NCI-H146 (cell line): Measurements from ENCODE around the gene KIF16B.

Source experiments
- DNase-seq: peaks from one replicate; lab custom pipeline; 2025; lab: John Stamatoyannopoulos, UW

The KIF16B gene

DNA sequence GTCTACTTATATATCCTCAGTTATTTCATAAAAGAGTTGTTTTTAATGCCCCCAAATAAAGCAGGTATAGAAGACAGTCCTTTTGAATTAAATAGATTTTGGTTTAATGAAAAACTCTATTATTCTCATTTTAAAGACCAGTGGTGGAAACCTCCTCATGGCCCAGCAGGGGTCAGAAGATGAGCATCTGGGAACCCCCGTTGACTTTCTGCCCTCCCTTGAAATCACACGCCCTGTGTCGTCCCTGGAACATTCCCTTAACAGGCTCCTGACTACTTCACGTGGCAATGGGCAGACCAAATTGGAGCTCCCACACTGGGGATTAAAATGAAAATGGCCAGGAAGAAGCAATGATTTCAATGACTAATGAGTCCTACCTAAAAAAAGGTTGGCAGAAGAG is 220.9 kb downstream of the KIF16B start:
- no peak for DNase-seq

DNA sequence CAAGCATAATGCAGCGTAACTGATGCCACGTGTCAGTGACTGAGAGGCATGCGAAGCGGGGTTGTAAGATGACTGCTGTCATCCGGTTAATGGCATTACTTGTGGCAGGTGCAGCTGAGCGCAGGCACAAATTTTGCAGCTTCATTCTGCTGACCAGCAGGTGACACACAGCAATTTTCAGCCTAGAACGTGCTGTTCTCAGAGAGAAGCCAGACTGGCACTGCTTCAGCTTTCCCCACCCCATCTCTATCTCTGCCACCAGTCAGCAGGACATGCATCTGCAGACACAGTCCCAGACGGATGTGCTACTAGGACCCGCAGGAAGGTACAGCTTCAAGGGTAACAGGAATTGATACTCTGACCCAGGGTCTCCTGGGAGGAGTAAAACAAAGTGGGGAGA is 221.8 kb downstream of the KIF16B start:
- no peak for DNase-seq

GRCh38 chr20:16350465-16350864 is 222.8 kb downstream of the KIF16B start:
- no peak for DNase-seq

GRCh38 chr20:16349523-16350260 is 223.6 kb downstream of the KIF16B start:
- DNase-seq = no peak

GRCh38 chr20:16346956-16347355 is 226.3 kb downstream of the KIF16B start:
- DNase-seq = no peak

GRCh38 chr20:16337707-16338106 is 235.5 kb downstream of the KIF16B start:
- DNase-seq = no peak

GRCh38 chr20:16327606-16328005 is 245.6 kb downstream of the KIF16B start:
- no peak for DNase-seq

- DNase-seq = no peak
These were observed 252.0 kb downstream of the KIF16B start for GRCh38 chr20:16321291-16321690.

DNA sequence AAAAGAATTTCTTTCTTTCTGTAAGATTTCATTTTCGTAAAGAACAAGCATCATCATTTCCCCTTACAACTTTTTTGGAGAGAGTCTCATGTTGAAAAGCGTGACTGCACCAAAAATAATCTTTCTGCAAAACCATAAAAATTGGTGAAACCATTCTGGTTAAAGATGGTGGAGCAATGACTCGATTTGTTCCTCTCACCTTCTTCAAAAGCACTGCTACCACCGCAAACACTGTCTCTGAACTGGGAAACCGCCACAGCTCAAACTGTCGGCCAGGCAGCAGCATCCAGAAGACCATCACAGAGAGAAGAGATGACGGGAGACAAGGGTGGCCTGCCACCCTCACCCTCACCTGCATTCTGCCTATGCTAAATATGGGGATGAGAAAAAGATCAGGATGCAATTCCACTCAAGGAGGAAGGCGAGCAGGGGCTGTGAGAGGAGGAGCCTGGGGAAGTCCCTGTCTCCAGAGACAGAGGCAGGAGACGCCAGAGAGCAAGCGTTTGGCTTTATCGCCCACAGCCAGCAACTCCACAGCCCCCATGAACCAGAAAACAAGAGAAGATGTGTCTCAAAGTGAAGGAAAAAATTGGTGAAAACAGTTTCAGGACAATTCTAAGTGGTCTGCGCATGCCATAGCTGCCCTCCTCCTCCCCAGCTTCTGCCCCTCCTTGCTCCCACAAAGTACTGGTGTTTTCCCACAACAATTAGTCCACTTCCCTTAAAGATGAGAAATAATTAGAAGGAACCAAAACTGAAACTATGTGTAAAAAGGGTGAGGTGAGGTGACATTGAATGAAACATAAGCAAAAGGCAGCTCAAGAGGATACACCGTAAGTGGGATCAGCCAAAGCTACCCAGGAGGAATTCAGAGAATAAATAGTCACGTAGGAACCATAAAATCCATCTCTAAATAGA is 255.5 kb downstream of the KIF16B start:
- no peak for DNase-seq

GRCh38 chr20:16316513-16316912 is 256.7 kb downstream of the KIF16B start:
- no peak for DNase-seq

GRCh38 chr20:16314748-16315159 is 258.5 kb downstream of the KIF16B start:
- no peak for DNase-seq

- no peak for DNase-seq
These were observed 258.9 kb downstream of the KIF16B start for GRCh38 chr20:16314320-16314719.

- no peak for DNase-seq
These were observed 259.3 kb downstream of the KIF16B start for GRCh38 chr20:16313917-16314316.

GRCh38 chr20:16312998-16313397 is 260.2 kb downstream of the KIF16B start:
- no peak for DNase-seq

GRCh38 chr20:16311756-16312155 is 261.5 kb downstream of the KIF16B start:
- DNase-seq = no peak

DNA sequence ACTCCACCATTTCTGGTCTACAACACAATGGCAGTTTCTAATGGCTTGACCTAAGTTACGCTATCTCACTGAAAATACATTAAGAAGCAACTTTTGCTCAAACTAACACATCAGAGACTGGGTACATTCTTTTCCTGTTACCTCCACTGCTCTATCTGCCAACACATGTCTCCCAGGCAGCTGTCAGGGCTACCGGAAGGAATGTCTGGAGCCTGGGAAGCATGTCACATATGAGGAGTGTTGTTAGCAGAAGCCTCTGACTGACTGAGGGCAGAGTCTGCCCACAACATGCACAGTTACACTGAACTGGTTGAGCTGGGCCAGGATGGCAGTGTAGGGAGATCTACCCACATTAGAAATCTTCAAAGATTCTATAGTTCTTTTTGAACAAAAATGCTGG is 264.5 kb downstream of the KIF16B start:
- no peak for DNase-seq

DNA sequence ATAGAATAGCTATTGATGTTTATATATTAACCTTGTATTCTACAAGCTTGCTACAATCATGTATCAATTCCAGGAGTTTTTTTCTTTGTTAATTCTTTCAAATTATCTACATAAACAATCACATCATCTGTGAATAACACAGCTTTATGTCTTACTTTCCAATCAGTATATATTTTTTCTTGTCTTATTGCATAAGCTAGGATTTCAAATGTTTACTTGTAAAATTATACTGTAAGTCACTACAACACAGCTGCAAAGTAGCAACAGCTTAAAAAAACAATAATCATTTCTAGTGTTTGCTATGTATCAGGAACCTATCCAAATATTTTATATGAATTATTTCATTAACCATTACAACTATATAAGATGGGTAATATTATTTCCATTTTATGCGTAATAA is 270.4 kb downstream of the KIF16B start:
- DNase-seq = no peak

GRCh38 chr20:16301986-16302385 is 271.3 kb downstream of the KIF16B start:
- DNase-seq = no peak

DNA sequence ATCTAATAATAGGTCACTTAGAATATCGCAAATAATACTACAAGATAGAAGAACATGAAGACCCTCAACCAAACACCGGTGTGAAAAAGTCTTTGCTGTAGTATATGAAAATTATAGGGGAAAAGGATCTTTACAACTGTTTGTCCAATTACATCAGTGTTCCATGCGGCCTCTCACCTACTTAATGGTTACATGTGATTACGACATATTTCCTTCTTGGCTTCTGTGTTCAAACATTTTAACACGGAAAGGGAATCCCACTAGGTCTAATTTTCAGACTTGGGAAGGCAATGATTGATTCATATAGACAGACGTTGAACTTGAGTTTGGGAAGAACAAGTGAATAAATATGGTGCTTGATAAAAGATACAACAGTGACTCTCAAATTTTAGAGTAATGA is 273.4 kb downstream of the KIF16B start:
- no peak for DNase-seq

DNA sequence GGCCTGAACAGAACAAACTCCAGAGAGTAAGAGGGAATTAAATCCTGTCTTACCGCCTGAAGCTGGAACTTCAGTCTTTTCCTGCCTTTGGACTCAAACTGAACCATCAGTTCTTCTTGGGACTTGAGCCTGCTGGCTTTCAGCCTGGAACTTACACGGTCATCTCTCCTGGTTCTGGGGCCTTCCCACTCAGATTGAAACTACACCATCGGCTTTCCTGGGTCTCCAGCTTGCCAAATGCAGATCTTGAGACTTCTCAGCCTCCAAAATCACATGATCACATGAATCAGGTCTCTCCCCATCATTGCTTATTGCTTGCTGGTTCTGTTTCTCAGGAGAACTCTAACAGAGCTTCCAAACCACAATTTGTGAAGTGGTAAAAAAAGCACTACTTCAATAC is 276.3 kb downstream of the KIF16B start:
- no peak for DNase-seq

DNA sequence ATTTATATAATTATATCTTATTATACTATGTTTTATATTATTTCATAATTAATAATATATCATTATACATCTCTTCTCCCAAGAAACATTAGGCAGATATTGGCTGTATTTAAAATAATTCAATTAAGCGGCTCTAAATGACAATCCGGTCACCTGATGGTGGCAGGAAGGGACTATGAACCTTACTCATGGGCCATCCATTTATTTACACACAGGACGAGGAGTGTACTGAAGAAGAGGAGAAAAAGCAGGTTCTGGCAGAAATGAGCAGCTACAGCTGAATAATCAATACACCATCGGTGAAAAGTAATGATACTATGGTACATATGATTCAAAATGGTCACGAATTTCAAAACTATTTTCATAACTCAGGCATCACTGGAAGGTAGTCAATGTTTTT is 277.7 kb downstream of the KIF16B start:
- no peak for DNase-seq

DNA sequence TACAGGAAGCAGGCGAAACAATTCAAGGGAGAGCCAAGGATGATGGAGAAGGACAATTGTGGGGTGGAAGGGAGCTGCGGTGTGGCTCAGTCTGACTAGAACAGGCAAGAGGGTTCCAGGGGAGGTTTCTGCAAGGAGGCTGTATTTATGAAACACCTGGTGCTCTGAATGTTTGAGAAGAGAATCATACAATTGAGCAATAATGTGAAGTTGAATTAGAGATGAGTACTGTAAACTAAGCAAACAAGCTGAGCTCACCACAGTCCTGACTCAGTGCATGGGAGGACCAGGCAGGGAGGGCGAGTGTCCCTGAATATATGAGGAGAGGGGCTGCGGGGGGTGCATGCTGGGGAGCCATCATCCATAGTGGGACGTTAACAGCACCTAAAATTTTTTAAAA is 279.7 kb downstream of the KIF16B start:
- DNase-seq = no peak

DNA sequence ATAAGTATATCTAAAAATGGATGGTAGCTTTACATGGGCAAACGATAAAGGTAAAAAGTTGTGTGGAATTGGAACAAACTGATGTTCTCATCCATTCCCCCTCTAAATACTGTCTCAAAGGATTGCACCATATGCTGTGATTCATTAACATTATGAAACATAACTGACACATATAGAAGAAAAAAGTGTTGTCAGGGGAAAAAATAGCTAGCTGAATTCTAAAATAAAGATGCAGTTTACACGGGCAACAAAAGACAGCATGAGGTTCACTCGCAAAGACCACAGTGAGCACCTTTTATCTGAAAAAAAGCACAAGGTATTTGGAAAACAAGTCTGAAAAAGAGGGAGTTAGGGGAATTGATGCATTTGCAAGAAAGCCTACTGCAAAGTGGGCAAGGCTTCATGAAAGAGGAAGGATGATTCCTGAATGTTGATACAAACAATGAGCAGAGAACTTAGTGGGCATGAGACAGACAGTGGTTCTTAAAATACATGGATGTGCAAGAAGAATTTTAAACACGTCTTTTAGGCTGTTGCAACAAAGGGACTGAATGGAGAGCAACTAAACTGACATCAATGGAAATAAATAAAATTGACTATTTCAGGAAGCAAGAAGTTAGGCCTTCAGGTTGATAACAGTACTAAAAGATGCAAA is 280.9 kb downstream of the KIF16B start:
- DNase-seq = no peak
